Measurements from ENCODE around the gene RHOB.
"Not testable (repeated sequence)": the region's sequence is repeated elsewhere in the genome, so short reads cannot be mapped to it uniquely, and the experiment has no call there.

Gene RHOB

GRCh38 chr2:20488782-20489181 lies 41.9 kb downstream of the RHOB start:
- no peak for TF ChIP-seq CTCF (conservative IDR thresholded peaks at IDR 0.05; ENCODE audit: low read length)
- no peak for DNase-seq (ENCODE audit: low read depth)

GRCh38 chr2:20490300-20491181 lies 43.7 kb downstream of the RHOB start:
- no peak for TF ChIP-seq CTCF (conservative IDR thresholded peaks at IDR 0.05; ENCODE audit: low read length)
- no peak overlapping the region for H3K4me3 ChIP-seq (ENCODE audit: low read length)
- DNase-seq (ENCODE audit: low read depth) = peak; percentile 53

More at GRCh38 chr2:20488782-20489181, 41.9 kb downstream of the RHOB start:
- H3K4me3 ChIP-seq (ENCODE audit: low read length) = no peak overlapping the region

- DNase-seq (ENCODE audit: low read depth) = no peak
- no peak overlapping the region for H3K4me3 ChIP-seq (ENCODE audit: low read length)
- TF ChIP-seq CTCF (conservative IDR thresholded peaks at IDR 0.05; ENCODE audit: low read length) = no peak
These were observed 45.1 kb downstream of the RHOB start for GRCh38 chr2:20491739-20492531.

GRCh38 chr2:20493095-20493494 lies 46.2 kb downstream of the RHOB start:
- DNase-seq (ENCODE audit: low read depth); H3K4me3 ChIP-seq (ENCODE audit: low read length): not testable (repeated sequence)

GRCh38 chr2:20494241-20494640 lies 47.4 kb downstream of the RHOB start:
- peak; percentile 77 for DNase-seq (ENCODE audit: low read depth)
- TF ChIP-seq CTCF (conservative IDR thresholded peaks at IDR 0.05; ENCODE audit: low read length) = no peak
- no peak overlapping the region for H3K4me3 ChIP-seq (ENCODE audit: low read length)

- no peak overlapping the region for H3K4me3 ChIP-seq (ENCODE audit: low read length)
- TF ChIP-seq CTCF (conservative IDR thresholded peaks at IDR 0.05; ENCODE audit: low read length) = no peak
- DNase-seq (ENCODE audit: low read depth) = peak; percentile 83
These were observed 49.4 kb downstream of the RHOB start for GRCh38 chr2:20496076-20496872.

- TF ChIP-seq CTCF (conservative IDR thresholded peaks at IDR 0.05; ENCODE audit: low read length) = no peak
- H3K4me3 ChIP-seq (ENCODE audit: low read length) = no peak overlapping the region
- DNase-seq (ENCODE audit: low read depth) = no peak
These were observed 50.1 kb downstream of the RHOB start for GRCh38 chr2:20496942-20497341.

Measured in AG10803 (cell line).